DMS79 treated with DMSO at 0.1 percent for 48 hours (cell line): ENCODE measurements around the gene PBX4.

Experiments used
- DNase-seq: peaks from one replicate; lab custom pipeline; 2025; lab: John Stamatoyannopoulos, UW

PBX4 gene

DNA sequence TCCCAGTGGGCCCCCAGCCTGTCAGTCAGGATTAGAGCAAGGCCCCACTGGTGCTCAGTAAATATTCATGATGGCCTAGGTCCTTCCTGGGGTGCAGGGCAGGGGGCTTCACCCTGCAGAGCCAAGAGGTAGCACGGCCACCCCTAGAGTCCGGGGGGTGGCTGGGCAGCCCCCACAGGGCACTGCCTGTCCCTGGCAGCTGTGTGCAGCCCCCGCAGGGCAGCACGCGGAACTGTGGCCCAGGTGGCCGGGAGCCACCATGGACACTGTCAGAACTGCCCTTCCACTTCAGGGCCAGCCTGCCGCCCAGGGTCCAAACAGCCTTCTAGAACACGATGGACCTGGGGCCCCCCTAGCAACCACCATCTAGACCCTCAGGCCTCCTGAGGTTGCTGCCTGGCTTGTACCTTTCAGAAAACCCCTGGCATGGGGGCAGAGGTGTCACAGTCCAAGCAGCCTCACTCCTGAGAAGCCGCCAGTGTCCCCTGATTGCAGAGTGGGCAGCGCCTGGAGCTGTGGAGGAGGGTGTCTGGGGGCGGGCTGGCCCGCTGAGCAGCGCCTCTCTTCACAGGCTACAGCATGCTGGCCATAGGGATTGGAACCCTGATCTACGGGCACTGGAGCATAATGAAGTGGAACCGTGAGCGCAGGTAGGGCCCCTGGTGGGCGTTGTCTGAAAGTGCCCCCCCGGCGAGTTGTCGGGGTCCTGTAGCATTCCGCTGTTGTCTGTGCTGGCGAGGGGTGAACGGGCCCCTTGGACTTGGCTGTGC lies 92.7 kb downstream of the PBX4 start:
- no peak for DNase-seq

- DNase-seq: no peak
These were observed 94.4 kb downstream of the PBX4 start for GRCh38 chr19:19524053-19524452.

DNA sequence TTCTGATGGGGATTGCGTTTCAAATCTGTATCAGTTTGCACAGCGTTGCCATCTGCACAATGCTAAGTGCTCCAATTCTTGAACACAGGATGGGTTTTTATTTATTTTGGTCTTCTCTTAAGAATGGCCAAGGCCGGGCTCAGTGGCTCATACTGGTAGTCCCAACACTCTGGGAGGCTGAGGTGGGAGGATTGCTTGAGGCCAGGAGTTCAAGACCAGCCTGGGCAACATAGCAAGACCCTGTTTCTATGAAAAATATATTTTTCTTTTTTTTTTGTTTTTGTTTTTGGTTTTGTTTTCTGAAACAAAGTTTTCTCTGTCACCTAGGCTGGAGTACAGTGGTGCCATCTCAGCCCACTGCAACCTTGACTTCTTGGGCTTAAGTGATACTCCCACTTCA lies 95.3 kb downstream of the PBX4 start:
- DNase-seq: no peak

- DNase-seq: no peak
These were observed 97.5 kb downstream of the PBX4 start for GRCh38 chr19:19520989-19521388.

GRCh38 chr19:19517235-19517619 lies 101.3 kb downstream of the PBX4 start:
- no peak for DNase-seq

DNA sequence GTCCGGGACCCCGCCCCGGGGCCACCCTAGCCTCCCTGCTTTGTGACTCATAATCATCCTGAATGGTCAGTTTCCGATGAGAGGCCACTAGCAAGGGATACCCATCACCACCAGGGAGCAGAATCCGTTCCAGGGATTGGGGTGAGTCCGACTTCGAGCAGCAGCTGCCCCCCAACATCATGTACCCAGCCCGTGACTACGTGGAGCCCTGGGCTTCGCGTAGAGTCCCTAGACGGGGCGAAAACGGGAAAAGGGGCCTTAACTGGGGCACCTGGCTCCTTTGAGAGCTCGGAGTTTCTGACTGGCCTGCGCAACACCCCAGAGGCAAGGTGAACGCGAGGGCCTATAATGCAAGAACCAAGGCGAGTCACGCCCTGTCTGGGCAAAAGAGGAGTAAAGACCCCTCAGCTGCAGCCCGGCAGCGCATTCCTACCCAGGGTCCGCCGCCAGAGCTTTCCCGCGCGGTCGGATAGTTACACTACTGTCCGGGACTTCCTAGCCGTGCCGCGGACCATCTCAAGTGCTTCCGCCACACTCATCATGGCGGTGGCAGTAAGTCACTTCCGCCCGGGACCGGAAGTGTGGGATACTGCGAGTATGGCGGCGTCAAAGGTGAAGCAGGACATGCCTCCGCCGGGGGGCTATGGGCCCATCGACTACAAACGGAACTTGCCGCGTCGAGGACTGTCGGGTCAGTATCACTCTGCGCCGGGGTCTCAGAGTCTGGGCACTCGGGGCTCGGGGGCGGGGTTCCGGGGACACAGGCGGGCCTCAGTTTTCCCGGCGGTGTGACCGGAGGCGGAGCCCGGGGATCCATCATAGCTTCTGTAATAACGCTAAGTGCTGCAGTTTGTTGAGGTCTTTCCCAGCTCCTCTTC lies 102.6 kb downstream of the PBX4 start, which contains the start of gene NDUFA13:
Gene NDUFA13, plus strand, starts transcription at position 584 of the 878 bp plus-strand sequence. Its CDS starts 14 bp downstream, at position 598.
- DNase-seq: peak; percentile 90

- DNase-seq: no peak
These were observed 103.4 kb downstream of the PBX4 start, which contains the start of gene TSSK6 for GRCh38 chr19:19514881-19515641. TSSK6 (minus strand) TSS chr19:19515548; CDS start chr19:19515427, 121 bp downstream.

GRCh38 chr19:19514215-19514657 lies 104.3 kb downstream of the PBX4 start:
- no peak for DNase-seq

DNA sequence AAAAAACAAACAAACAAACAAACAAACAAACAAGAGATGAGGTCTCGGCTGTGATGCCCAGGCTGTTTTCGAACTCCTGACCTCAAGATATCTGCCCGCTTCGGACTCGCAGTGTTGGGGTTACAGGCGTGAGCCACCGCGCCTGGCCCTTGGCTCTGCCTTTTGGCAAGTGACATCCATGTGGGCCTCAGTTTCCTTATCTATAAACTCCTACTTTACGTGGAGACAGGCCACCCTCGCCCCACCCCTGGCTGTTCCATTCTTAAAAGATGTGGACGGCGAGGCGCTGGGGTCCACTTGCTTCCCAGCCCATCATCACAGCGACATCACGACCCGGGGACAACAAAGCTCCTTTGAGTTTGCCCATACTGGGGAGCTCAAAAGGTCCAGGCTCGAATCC lies 104.8 kb downstream of the PBX4 start:
- no peak for DNase-seq
